VCaP (cell line): ENCODE results near the gene ZNF738.
"Not testable (repeated sequence)": the region's sequence is repeated elsewhere in the genome, so short reads cannot be mapped to it uniquely, and the experiment has no call there.

Source experiments
- H3K27ac ChIP-seq: fragments of 450-650 bp; 2 replicates; pipeline ENCODE4 v1.5.1; 2017
- CTCF ChIP-seq: fragments of 450-650 bp; conservative IDR thresholded peaks from 2 replicates; pipeline ENCODE4 v1.5.1; 2017; ENCODE audit warnings: mild to moderate bottlenecking, moderate library complexity

Gene ZNF738

GRCh38 chr19:21326169-21326568, 32.6 kb upstream of the ZNF738 start:
- H3K27ac ChIP-seq = no peak overlapping the region
- no peak for TF ChIP-seq CTCF

- TF ChIP-seq CTCF = no peak
- peak overlapping the region; percentile 83 for H3K27ac ChIP-seq
Observed at GRCh38 chr19:21328406-21328805, 30.4 kb upstream of the ZNF738 start.

GRCh38 chr19:21328885-21329605, 29.8 kb upstream of the ZNF738 start, which contains the start of gene ZNF708:
ZNF708 (minus strand) TSS chr19:21329410; CDS start chr19:21329212, 198 bp downstream.
- peak within 1 kb of the TSS; percentile 83 for H3K27ac ChIP-seq
- TF ChIP-seq CTCF = no peak

- no peak overlapping the region for H3K27ac ChIP-seq
- TF ChIP-seq CTCF = no peak
Observed at GRCh38 chr19:21335721-21336120, 23.1 kb upstream of the ZNF738 start.

- not testable (repeated sequence) for H3K27ac ChIP-seq
Observed at GRCh38 chr19:21344841-21345240, 14.0 kb upstream of the ZNF738 start.

GRCh38 chr19:21352830-21353229, 6.0 kb upstream of the ZNF738 start:
- no peak for TF ChIP-seq CTCF
- no peak overlapping the region for H3K27ac ChIP-seq

GRCh38 chr19:21362291-21362690, 3.5 kb downstream of the ZNF738 start:
- no peak overlapping the region for H3K27ac ChIP-seq
- TF ChIP-seq CTCF = no peak

- TF ChIP-seq CTCF = no peak
- no peak overlapping the region for H3K27ac ChIP-seq
Observed at GRCh38 chr19:21383980-21384582, 25.3 kb downstream of the ZNF738 start.
